WERI-Rb-1 (cell line): ENCODE results near the gene NUDT16.

Experiments used
- DNase-seq: peaks from one replicate; pipeline ENCODE4 v3.0.0-alpha.2; 2020
- H3K27ac ChIP-seq: fragments of 250-450 bp; sonication (Bioruptor Pico); 2 replicates; pipeline ENCODE4 v1.5.1; 2020; ENCODE audit warnings: mild to moderate bottlenecking, moderate library complexity
- H3K27me3 ChIP-seq: fragments of 250-450 bp; sonication (Bioruptor Pico); 2 replicates; pipeline ENCODE4 v1.5.1; 2021; ENCODE audit warnings: mild to moderate bottlenecking, low read depth, moderate library complexity; ENCODE audit not compliant: insufficient read depth, severe bottlenecking
- H3K36me3 ChIP-seq: fragments of 250-450 bp; sonication (Bioruptor Pico); 2 replicates; pipeline ENCODE4 v1.5.1; 2020; ENCODE audit warnings: mild to moderate bottlenecking, moderate library complexity
- H3K4me3 ChIP-seq: 2 replicates; pipeline ENCODE4 v1.5.1; 2011; ENCODE audit warnings: low read depth, mild to moderate bottlenecking, control low read depth, low read length
- H3K9me3 ChIP-seq: fragments of 250-450 bp; sonication (Bioruptor Pico); 2 replicates; pipeline ENCODE4 v1.5.1; 2021; ENCODE audit warnings: mild to moderate bottlenecking, moderate library complexity; ENCODE audit not compliant: severe bottlenecking
- TF ChIP-seq, protein P1 (sequence below): IDR thresholded peaks from 2 replicates; pipeline ENCODE4 v1.5.1; 2011; ENCODE audit warnings: low read depth, mild to moderate bottlenecking, control low read depth, inconsistent platforms, low read length

Gene NUDT16

DNA sequence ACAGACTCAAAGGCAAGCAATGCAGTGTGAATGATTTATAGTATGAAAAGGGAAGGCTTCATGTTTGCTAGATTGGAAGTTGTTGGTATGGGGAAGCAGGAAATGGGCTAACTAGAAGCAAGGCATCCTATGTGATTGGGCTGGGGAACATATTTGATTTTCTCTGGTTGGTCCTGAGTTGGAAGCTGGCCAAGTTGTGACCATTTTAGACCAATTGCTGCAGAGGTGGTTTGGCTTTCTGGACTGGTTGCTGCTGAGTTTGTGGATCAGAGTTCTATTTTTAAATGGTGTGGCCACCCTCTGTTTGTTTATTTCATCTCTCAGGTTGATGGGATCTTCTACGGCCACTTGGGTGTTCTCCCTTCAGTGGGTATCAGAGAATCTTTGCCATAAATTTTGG lies 39.7 kb downstream of the NUDT16 start:
- Histone ChIP-seq H3K27ac (no peak overlapping the region), H3K4me3 (no peak overlapping the region), H3K36me3 (no peaks in the 10 kb centered on the region), H3K9me3 (no peaks in the 10 kb centered on the region), H3K27me3 (no peaks in the 10 kb centered on the region)
- no peak for DNase-seq
- TF ChIP-seq, protein P1, sequence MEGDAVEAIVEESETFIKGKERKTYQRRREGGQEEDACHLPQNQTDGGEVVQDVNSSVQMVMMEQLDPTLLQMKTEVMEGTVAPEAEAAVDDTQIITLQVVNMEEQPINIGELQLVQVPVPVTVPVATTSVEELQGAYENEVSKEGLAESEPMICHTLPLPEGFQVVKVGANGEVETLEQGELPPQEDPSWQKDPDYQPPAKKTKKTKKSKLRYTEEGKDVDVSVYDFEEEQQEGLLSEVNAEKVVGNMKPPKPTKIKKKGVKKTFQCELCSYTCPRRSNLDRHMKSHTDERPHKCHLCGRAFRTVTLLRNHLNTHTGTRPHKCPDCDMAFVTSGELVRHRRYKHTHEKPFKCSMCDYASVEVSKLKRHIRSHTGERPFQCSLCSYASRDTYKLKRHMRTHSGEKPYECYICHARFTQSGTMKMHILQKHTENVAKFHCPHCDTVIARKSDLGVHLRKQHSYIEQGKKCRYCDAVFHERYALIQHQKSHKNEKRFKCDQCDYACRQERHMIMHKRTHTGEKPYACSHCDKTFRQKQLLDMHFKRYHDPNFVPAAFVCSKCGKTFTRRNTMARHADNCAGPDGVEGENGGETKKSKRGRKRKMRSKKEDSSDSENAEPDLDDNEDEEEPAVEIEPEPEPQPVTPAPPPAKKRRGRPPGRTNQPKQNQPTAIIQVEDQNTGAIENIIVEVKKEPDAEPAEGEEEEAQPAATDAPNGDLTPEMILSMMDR = no peak

- Histone ChIP-seq H3K27me3 (no peaks in the 10 kb centered on the region), H3K4me3 (no peak overlapping the region), H3K36me3 (no peaks in the 10 kb centered on the region), H3K27ac (no peak overlapping the region), H3K9me3 (no peaks in the 10 kb centered on the region)
- TF ChIP-seq, protein P1 = no peak
- no peak for DNase-seq
Observed at GRCh38 chr3:131421957-131422498, 40.5 kb downstream of the NUDT16 start.

DNA sequence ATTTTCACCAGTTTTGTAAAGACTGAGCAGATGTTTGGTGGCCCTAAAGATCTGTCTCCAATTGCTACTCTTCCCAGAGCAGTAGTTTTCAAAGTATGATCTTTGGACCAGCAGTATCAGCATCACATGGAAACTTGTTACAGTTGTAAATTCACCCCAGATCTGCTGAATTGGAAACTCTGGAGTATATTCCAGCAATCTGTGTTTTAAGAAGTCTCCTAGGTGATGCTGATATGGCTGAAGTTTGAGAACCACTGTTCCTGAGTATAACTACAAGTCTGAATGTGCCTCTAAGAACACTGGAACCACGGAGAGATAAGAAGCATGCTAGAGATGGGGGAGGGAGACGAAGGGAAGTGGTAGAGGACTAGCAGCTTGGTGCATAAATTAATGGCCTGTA lies 45.7 kb downstream of the NUDT16 start:
- no peak for DNase-seq
- no peaks in the 10 kb centered on the region for H3K27me3 ChIP-seq
- no peaks in the 10 kb centered on the region for H3K36me3 ChIP-seq
- H3K27ac ChIP-seq = no peak overlapping the region
- TF ChIP-seq, protein P1 = no peak
- no peaks in the 10 kb centered on the region for H3K9me3 ChIP-seq
- H3K4me3 ChIP-seq = no peak overlapping the region

DNA sequence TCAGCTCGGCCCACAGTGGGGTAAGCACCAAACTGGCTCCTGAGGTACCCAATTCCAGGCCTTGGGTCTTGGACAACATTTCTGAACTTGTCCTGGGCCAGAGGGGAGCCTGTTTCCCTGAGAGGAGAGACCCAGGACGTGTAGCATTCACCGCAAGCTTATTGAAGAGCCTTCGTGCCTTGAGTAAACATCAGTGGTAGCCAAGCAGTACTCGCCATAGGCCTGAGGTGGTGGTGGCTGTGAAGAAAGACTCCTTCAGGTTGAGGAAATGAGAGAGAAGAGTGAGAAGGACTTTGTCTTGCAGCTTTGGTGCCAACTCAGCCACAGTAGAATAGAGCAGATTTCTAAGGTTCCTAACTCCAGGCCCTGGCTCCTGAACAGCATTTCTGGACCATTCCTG lies 50.2 kb downstream of the NUDT16 start:
- Histone ChIP-seq H3K9me3 (no peaks in the 10 kb centered on the region), H3K27me3 (no peaks in the 10 kb centered on the region), H3K36me3 (no peaks in the 10 kb centered on the region), H3K27ac (no peak overlapping the region), H3K4me3 (no peak overlapping the region)
- TF ChIP-seq, protein P1 = no peak
- no peak for DNase-seq

GRCh38 chr3:131432441-131432840 lies 50.9 kb downstream of the NUDT16 start:
- no peaks in the 10 kb centered on the region for H3K9me3 ChIP-seq
- H3K4me3 ChIP-seq = no peak overlapping the region
- DNase-seq = no peak
- no peak overlapping the region for H3K27ac ChIP-seq
- H3K36me3 ChIP-seq = no peaks in the 10 kb centered on the region
- TF ChIP-seq, protein P1 = no peak
- H3K27me3 ChIP-seq = no peaks in the 10 kb centered on the region

DNA sequence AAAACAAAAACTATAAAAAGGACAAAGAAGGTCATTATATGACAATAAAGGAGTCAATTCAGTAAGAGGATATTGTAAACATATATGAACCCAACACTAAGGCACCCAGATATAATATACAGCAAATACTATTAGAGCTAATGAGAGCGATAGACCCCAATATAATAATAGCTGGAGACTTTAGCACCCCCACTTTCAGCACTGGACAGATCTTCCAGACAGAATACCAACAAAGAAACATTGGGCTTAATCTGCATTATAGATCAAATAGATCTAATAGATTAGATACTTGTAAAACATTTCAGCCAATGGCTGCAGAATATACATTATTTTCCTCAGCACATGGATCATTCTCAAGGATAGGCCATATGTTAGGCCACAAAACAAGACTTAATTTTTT lies 53.4 kb downstream of the NUDT16 start:
- Histone ChIP-seq H3K9me3 (no peaks in the 10 kb centered on the region), H3K27ac (no peak overlapping the region), H3K27me3 (no peaks in the 10 kb centered on the region), H3K36me3 (no peaks in the 10 kb centered on the region), H3K4me3 (no peak overlapping the region)
- DNase-seq = no peak
- TF ChIP-seq, protein P1 = no peak
